NOMO-1 treated with DMSO at 0.1 percent for 48 hours (cell line): ENCODE results near the gene MYH11.
"Not testable (repeated sequence)": the region's sequence is repeated elsewhere in the genome, so short reads cannot be mapped to it uniquely, and the experiment has no call there.

Source experiments
- DNase-seq: peaks from one replicate; lab custom pipeline; 2025; ENCODE audit not compliant: unreplicated experiment; lab: John Stamatoyannopoulos, UW

The MYH11 gene

DNA sequence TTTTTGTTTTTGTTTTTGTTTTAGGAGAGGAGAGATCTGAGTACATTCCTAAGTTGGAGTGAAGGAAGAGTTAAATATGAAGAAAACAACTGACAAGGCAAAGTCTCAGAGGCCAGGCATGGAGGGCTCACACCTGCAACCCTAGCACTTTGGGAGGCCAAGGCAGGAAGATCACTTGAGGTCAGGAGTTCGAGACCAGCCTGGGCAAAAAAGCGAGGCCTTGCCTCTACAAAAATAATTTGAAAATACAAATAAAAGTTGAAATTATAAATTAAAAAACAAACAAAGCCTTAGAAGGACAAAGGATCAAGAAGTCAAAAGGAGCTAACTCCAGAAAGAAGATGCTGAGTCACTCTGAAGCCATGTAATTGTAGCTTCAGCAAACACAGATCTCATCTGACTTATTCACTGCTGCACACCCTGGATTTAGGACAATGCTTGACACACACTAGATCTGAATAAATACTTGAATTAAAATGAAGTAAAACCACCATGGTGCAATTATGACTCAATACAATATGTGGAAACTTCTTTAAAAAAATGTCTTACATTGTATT lies 22.5 kb upstream of the MYH11 start:
- DNase-seq, result peak; percentile 22

DNA sequence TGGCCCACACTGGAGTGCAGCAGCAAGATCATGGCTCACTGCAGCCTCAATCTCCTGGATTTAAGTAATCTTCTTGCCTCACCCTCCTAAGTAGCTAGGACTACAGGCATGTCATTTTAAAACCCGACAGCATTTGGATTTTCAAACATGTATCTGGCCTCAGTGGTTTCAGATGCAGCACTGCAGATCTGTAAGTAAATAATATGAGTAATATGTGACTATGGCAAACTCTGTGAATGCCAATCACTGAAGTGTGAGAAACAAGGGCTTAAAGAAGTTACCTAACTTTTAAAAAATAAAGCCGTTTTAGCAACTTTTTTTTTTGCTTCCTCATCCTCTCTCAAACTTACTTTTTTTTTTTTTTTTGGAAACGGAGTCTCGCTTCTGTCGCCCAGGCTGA lies 19.7 kb upstream of the MYH11 start:
- no peak for DNase-seq

DNA sequence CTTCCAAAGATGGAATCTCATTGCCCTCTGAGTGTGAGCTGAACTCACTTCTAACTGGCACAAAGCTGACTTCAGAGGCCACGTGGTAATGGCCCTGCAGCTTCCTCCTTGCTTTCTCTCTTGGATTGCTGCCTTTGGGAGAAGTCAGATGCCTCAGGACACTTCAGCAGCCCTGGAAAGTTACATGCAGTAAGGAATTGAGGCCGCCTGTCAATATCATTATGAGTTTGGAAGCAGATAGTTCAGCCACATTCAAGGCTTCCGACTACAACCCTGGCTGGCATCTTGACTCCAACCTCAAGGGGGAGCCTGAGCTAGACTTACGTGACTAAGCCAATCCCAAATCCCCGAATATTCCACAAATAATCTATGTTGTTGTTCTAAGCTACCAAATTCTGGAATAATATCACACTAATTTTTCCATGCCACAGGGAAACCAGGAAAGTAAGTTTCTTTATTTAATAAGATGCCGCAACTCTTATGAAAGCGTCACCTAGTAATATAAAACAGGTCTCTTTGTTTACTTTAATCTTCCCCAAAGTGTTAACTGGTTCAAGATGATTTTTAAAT lies 18.0 kb upstream of the MYH11 start:
- no peak for DNase-seq

DNA sequence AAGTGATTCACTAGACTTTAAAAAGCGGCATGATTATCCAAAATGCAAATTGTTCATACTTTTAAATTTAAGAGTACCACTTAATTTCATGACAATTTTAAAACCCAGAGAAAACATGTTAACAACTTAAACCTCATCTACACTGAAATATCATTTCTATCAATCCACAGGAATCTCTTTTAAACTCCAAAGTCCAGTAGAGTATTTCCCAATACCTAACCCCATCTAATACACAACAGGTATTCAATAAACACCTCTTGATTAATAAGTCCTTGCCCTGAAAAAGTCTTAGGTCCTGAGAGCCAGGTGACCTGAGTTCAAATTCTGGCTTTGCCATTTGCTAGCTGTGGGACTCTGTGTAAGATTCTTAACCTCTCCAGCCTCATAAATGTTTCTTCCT lies 16.9 kb upstream of the MYH11 start:
- DNase-seq, result no peak

DNA sequence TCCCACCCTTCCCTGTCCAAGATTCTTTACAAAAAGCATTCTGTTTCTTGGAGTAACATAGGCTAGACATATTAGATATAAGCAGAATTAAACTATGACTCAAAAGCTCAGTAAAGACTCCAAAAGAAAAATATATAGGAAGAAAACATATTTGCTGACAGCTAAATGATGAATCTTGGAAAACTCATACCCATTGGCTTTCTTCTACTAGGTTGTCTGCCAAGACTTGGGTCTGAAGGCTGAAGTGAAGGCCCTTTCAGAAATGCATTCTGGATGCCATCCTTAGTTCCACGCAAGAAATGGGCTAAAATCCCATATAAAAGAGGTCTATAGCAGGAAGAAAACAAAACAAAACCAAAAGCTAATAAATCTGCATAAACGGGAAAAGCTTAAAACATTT lies 16.5 kb upstream of the MYH11 start:
- no peak for DNase-seq

DNA sequence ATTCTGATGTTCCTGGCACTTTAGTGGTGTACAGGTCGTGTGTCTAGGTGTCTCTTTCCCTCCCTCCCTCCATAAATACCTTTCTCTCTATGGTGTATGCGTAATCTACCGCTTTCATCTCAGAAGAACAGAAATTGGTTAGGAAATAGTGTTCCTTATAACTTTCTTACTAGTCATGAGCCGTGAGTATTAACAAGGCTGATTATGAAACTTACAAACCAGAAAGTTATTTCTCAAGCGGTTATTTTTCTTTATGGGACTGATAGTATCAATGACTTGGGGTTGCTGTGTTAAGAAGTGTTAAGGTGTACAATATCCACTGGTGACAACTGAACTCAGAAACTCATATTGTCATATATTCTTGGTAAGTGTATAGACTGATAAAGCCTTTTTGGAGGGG lies 13.2 kb upstream of the MYH11 start:
- DNase-seq, result no peak

DNA sequence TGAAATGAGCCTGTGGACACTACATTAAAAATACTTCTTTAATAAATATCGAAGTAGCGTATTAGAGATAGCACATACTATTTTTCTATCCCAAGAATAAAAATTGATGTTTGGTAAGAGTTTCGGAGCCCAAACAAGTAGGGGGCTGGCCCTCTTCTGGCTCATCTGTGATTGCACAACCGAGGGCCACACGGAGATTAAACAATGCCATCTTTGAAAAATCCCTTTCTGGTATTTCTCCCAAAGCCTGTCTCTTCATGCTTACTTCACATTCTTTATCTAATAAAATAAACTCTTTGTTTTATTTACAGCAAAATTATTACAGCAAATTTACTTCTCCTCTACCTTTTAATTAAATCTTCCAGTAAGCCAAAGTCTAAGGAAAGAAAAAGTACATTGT lies 9.6 kb upstream of the MYH11 start:
- DNase-seq, result no peak

DNA sequence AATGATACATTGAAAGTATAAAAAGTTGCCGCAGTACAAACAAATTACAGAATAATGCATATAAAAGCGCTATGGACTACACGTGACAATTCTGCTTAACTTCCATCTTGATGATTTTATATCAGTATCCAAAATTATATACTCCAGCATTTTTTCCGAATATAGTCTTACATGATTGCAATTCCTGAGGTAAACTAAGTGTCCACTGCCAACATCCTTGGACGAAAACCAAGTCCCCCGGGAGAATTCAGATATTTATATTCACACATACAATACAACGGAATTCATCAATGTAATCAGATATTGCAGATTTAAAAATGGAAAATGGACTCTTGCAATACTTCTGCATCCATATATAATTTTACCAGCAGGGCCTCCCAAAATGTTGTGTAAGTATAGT lies 8.9 kb upstream of the MYH11 start:
- no peak for DNase-seq

DNA sequence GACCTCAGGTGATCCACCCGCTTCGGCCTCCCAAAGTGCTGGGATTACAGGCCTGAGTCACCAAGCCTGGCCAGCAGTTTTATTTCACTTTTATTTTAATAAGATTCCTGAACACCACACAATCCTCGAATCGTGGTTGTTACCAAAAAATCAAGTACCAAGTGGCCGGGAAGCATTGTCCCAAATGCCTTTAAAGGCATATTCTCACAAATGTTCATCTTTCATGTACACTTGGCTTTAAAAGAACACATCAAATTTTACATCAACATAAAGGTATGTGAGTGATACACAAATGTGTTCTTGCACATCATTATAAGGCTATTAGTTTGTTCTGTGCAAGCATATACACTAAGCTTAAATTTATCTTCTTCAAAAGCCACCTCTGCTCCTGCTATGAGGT lies 8.1 kb upstream of the MYH11 start:
- no peak for DNase-seq

DNA sequence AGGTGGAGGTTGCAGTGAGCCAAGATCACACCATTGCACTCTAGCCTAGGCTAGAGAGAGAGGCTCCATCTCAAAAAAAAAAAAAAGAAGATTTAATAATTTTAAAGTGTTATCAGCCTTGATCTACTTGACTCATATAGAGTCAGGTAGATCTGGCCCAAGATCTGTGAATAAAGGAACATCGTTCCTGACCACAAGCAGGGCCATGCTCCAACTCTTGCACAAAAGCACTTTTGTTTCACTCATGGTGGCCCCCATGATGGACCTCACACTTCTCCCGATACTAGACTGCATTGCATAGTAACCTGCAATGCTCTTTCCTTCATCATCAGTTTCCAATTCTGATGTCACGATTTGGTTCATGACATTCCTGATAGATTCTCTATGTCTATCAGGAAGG lies 5.2 kb upstream of the MYH11 start:
- DNase-seq, result no peak

DNA sequence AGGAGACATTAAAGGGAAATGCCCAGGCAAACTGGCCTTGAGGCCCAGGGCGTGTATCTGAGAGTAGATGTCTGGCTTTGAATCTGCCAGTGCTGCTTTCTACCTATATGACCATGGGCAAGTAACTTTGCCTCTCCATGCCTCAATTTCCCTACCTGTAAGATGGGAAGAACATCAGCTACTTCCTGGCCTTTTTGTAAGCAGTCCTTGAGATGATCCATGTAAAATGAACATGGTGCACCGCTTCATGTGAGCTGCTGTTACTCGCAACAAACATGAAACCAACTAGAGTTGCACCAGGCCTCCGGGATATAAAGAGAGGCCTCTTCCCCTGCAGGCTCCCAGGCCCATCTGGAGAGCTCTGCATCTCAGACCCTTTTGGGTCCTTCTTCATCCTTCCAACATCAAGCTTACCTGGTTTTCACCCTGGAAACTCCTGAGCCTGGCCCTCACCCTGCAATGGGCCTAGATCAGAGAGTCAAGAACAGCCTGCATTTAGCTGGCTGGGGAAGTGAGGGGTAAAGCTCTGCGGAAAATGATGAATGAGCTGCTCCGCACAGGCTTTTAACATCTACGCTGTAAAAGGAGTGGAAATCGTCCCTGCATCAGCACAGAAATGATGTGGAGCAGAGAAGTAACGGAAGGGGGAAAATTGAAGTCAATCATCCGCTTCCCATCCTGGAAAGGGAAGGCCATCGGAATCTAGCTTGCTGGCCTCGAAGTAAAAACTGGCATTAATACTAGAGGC lies 2.3 kb upstream of the MYH11 start:
- no peak for DNase-seq

DNA sequence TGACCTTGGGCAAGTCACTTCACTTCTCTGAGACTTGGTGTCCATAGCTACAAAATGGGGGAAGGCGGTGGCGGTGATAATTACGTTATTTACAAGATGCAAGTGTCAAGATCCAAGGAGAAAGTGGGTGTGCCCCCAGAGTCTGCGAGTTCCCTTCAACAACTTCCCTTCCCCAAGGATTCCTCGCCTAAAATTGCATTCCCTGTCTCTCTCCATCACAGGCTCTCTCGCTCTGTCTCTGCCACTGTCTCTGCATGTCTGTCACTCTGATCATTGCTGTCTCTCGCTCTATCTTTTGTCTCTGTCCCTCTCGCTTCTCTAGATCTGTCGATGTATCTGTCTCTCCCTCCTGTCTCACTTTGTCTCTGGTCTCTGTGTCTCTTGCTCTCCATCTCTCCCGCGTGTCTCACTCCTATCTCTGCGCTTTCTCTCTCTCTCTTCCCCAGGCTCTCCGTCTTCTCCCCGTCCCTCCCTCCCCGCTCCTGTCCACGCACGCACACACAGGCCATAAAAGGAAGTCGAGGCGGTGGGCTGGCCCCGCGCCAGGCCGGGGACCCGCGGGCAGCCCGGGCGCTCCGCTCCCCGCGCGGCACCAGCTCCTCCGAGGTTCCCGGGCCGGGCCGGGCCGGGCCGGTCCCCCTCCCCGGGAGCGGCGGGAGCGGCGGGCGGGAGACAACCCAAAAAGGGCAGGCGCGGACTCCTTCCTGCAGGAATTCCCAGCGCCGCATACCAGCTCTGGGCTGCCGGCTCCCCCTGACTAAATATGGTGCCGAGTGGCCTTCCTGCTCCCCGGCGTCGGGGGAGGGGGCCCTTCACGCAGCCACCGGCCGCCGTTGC lies 1.1 kb upstream of the MYH11 start:
- DNase-seq, result no peak

DNA sequence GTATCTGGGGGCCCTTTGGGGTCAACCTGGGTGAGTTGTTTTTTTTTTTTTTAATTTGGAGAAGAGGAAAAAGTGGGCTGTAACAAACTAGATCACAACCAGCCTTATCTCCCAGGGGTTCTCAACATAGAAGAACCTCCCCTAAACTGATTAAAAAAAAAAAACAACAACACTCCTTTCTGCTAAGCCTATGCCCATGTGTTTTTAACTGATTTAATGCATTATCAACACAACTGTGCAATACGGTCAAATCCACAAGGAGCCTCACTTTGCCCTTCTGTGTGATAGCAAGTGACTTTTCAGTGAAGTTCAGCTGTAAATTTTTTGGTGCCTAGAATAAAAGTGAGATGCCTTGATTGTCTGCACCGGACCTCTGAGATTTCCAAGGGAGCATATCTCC lies 646 bp downstream of the MYH11 start:
- no peak for DNase-seq

DNA sequence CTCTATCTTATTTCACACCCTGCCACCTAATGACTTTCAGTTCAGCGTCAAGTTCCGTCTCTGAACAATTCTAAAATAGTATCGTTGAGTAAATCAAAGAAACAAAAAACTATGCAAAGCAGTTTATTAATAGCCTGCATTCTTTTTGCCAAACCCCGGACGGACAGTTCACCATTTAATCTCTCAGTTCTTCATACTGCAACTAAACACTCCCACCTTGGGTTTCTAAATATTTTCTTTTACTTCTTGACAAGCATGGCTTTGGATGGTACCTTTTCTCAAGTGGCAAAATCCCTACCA lies 1.2 kb downstream of the MYH11 start:
- no peak for DNase-seq

DNA sequence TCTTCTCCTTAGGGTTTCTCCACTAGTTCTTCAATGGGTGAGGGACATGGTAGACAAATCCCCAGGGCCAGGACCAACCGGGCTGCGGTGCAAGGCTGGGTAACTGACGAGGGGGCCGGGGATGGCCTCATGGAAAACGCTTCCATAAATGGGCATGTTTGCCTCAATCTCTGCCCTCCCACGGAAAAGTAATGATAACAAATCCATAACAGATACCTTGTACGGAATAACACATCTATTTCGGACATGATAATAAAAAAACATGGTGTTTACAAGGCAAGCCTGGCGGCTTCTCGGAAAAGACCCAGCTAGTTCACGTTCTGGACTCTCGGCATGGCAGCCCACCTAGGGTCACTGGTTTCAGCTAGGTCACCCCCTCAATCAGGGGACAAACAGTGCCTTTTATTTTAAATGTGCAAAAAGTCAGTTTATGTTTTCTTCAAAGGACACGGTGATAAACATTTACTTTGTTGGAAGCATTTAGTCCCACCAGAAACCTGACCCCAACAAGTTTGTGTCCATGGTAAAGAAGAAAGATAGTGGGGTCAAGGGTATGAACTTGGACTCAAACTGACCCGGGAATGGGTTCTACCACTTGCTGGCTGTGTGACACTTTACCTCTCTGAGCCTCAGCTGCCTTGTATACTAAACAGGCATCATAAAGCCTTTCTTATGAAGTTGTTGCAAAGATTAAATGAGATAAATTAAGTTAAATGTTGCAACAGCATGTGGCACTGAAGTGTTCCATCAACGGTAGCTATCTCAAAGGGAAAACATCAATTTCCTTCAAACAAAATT lies 1.7 kb downstream of the MYH11 start:
- DNase-seq, result no peak

DNA sequence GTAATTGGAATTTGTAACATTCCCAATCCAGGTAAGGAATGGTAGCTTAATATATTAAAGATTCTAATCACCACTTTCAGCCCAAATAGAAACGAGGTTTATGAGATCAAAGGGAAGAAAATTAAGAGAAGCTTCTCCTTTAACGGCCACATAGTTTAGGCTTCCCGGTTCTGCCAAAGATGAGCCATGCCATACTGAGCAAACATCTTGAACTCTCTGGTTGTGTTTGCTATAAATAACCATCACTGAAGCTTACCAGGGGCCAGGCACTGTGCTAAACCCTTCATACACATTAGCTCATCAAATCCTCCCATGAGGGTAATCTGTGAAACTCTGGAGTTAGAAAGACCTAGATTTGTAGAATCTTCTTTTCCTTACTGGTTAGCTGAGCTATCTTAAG lies 2.8 kb downstream of the MYH11 start:
- no peak for DNase-seq

DNA sequence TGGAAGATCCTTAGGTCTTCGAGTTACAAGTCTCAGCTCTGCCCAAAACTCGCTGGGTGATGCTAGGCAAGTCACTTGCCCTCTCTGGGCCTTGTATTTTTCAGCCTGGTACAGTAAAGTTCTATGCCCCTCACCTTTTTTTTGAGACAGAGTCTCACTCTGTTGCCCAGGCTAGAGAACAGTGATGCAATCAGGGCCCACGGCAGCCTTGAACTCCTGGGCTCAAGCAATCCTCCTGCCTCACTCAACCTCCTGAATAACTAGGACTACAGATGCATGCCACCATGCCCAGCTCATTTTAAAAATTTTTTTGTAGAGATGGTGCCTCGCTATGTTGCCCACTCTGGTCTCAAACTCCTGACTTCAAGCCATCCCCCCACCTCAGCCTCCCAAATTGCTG lies 3.8 kb downstream of the MYH11 start:
- no peak for DNase-seq

DNA sequence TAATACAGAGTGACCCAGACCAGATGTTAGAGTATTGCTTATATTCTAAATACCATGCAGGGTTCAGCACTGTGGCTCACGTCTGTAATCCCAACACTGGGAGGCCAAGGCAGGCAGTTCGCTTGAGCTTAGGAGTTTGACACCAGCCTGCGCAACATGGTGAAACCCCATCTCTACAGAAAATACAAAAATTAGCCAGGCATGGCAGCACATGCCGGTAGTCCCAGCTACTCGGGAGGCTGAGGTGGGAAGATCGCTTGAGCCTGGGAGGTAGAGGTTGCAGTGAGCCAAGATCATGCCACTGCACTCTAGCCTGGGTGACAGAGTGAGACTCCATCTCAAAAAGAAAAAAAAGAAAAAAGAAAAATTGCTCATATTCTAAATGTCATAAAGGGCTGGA lies 6.3 kb downstream of the MYH11 start:
- DNase-seq, result not testable (repeated sequence)

DNA sequence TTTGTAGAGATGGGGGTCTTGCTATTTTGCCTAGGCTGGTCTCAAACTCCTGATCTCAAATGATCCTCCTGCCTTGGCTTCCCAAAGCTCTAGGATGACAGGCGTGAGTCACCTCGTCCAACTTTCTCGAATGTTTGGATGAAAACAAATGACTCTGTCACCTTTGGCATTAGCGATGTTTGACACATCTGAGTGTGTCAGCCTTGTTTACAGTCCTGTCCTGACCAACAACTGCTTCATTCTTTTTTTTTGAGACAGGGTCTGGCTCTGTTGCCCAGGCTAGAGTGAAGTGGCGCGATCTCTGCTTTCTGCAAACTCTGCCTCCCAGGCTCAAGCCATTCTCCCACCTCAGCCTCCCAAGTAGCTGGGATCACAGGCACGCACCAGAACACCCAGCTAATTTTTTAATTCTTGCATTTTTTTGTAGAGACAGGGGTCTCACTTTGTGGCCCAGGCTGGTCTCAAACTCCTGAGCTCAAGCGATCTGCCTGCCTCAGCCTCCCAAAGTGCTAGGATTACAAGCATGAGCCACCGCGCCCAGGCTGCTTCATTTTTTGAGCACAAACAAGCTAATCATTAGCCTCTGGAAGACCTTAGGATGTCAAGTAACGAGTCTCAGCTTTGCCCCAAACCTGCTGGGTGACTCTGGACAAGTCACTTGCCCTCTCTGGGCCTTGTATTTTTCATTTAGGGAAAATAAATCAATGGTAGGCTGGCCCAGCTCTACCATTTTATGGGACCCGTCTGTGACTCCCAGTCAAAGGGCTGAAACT lies 7.4 kb downstream of the MYH11 start:
- DNase-seq, result no peak

DNA sequence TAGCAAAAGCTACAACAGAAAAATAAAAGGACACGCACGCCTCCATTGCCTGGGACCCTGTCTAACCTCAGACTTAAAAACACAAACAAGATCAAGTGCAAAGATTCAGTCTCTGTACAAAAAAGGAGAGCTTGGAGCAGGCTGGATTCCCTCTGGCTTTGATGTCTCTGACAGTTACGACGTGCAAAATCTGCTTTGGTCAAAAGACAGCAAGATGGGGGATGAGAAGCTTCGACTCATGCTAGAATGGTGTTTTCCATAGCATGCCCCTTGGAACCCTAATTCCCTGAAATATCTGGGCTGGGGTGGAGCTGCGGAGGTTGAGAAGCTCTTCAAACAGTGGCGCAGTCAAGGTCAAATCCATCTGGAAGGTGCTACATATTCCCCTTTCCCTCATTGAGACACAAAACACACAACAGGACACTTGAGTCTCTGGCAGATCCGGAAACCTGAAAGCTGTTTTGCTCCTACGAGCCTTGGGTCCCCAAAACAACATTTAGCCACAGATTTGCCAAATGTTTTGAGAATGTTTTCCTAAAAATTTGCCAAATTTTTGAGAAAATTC lies 9.1 kb downstream of the MYH11 start:
- DNase-seq, result no peak
